Neural cell (in vitro differentiated cells): ENCODE measurements around the gene KCNAB1. TPM values are rescaled to one million over a fixed set of nuclear protein-coding genes. Genes with fewer than 3 reads are reported as not detected.

Source experiments
- H2AFZ ChIP-seq: fragments of 200-600, 300-800 bp; sonication (generic), shearing (Covaris generic); 2 replicates; pipeline ENCODE4 v1.6.0; 2014; ENCODE audit warnings: low read depth, mild to moderate bottlenecking, antibody characterized with exemption, low read length, moderate library complexity
- H3F3A ChIP-seq: fragments of 200-600 bp; shearing (Covaris generic); 2 replicates; pipeline ENCODE4 v1.6.1; 2016; ENCODE audit warnings: mild to moderate bottlenecking, moderate library complexity, mixed read lengths, antibody characterized with exemption, low read length; ENCODE audit not compliant: insufficient read depth, poor library complexity, severe bottlenecking
- H3K27ac ChIP-seq: fragments of 200-600, 300-800 bp; sonication (generic), shearing (Covaris generic); 2 replicates; pipeline ENCODE4 v1.5.1; 2014; ENCODE audit warnings: mild to moderate bottlenecking, low read length, moderate library complexity
- H3K27me3 ChIP-seq: fragments of 300-800, 200-600 bp; sonication (generic), shearing (Covaris generic); 2 replicates; pipeline ENCODE4 v1.6.0; 2014; ENCODE audit warnings: mild to moderate bottlenecking, low read depth, low read length, moderate library complexity; ENCODE audit not compliant: insufficient read depth
- H3K36me3 ChIP-seq: fragments of 300-800, 200-600 bp; sonication (generic), shearing (Covaris generic); 2 replicates; pipeline ENCODE4 v1.5.1; 2014; ENCODE audit warnings: mild to moderate bottlenecking, antibody characterized with exemption, low read length, moderate library complexity; ENCODE audit not compliant: insufficient read depth
- H3K4me2 ChIP-seq: fragments of 300-800, 200-600 bp; sonication (generic), shearing (Covaris generic); 2 replicates; pipeline ENCODE4 v1.6.0; 2014; ENCODE audit warnings: mild to moderate bottlenecking, low read length
- H3K4me3 ChIP-seq: fragments of 300-800, 200-600 bp; sonication (generic), shearing (Covaris generic); 2 replicates; pipeline ENCODE4 v1.5.1; 2014; ENCODE audit warnings: mild to moderate bottlenecking, low read length, moderate library complexity
- H3K79me2 ChIP-seq: fragments of 200-600 bp; shearing (Covaris generic); replicated peaks from 2 replicates; pipeline ENCODE4 v1.6.0; 2014; ENCODE audit warnings: mild to moderate bottlenecking, low read length, moderate library complexity; ENCODE audit not compliant: insufficient read depth
- H3K9ac ChIP-seq: fragments of 300-800, 200-600 bp; sonication (generic), shearing (Covaris generic); 2 replicates; pipeline ENCODE4 v1.6.1; 2016; ENCODE audit warnings: mild to moderate bottlenecking, low read length, mixed read lengths
- H3K9me2 ChIP-seq: fragments of 200-600 bp; shearing (Covaris generic); 2 replicates; pipeline ENCODE4 v1.6.1; 2016; ENCODE audit warnings: mild to moderate bottlenecking, low read length, mixed read lengths; ENCODE audit not compliant: insufficient read depth
- H3K9me3 ChIP-seq: fragments of 200-600, 300-800 bp; sonication (generic), shearing (Covaris generic); 2 replicates; pipeline ENCODE4 v1.6.1; 2016; ENCODE audit warnings: mild to moderate bottlenecking, mixed run types, low read length, moderate library complexity, mixed read lengths
- H4K20me1 ChIP-seq: fragments of 200-600 bp; shearing (Covaris generic); 2 replicates; pipeline ENCODE4 v1.6.1; 2016; ENCODE audit warnings: mild to moderate bottlenecking, mixed run types; ENCODE audit not compliant: insufficient read depth
- CTCF ChIP-seq: fragments of 450-650 bp; IDR thresholded peaks from 2 replicates; pipeline ENCODE4 v1.5.1; 2014; ENCODE audit warnings: antibody characterized with exemption, mild to moderate bottlenecking, moderate library complexity; ENCODE audit not compliant: poor library complexity, severe bottlenecking
- EP300 ChIP-seq: fragments of 450-650 bp; conservative IDR thresholded peaks from 2 replicates; pipeline ENCODE4 v1.6.1; 2014; ENCODE audit warnings: antibody characterized with exemption, mild to moderate bottlenecking, moderate library complexity; ENCODE audit not compliant: poor library complexity, severe bottlenecking
- EZH2 ChIP-seq: fragments of 200-600, 300-800 bp; shearing (Covaris generic), sonication (generic); IDR thresholded peaks from 2 replicates; pipeline ENCODE4 v1.6.1; 2014; ENCODE audit warnings: antibody characterized with exemption, low read length, borderline replicate concordance, mild to moderate bottlenecking; ENCODE audit not compliant: insufficient read depth, poor library complexity, severe bottlenecking
- MXI1 ChIP-seq: fragments of 450-650 bp; conservative IDR thresholded peaks from 2 replicates; pipeline ENCODE4 v1.6.1; 2014; ENCODE audit warnings: antibody characterized with exemption, mild to moderate bottlenecking; ENCODE audit not compliant: poor library complexity, severe bottlenecking
- POLR2AphosphoS5 ChIP-seq: IDR thresholded peaks from 2 replicates; pipeline ENCODE4 v1.6.1; 2012
- RAD21 ChIP-seq: fragments of 450-650 bp; conservative IDR thresholded peaks from 2 replicates; pipeline ENCODE4 v1.6.1; 2014; ENCODE audit warnings: antibody characterized with exemption, mild to moderate bottlenecking, moderate library complexity
- REST ChIP-seq: IDR thresholded peaks from 2 replicates; pipeline ENCODE4 v1.6.1; 2012; ENCODE audit warnings: borderline replicate concordance
- SMC3 ChIP-seq: fragments of 450-650 bp; conservative IDR thresholded peaks from 2 replicates; pipeline ENCODE4 v1.6.1; 2014; ENCODE audit warnings: antibody characterized with exemption, mild to moderate bottlenecking, moderate library complexity; ENCODE audit not compliant: poor library complexity
- TAF1 ChIP-seq: IDR thresholded peaks from 2 replicates; pipeline ENCODE4 v1.6.1; 2012; ENCODE audit warnings: low read depth
- polyA plus RNA-seq: library from polyadenylated mRNA; depleted of rRNA; stranded (reverse); fragments of >200 nt; gene quantifications from 2 replicates; pipeline ENCODE4 v1.2.3, GENCODE V29; 2014

The KCNAB1 gene
- polyA plus RNA-seq, 1 donor from 2014 or later: 14.9 TPM

- Histone ChIP-seq H3K4me2 (no peak overlapping the region), H3K27me3 (no peaks in the 10 kb centered on the region), H2AFZ (no peak overlapping the region), H4K20me1 (no peaks in the 10 kb centered on the region), H3K9me2 (no peaks in the 10 kb centered on the region), H3K79me2 (peaks cover 9% of the 10 kb centered on the region), H3K36me3 (peaks cover 2% of the 10 kb centered on the region), H3K9me3 (no peaks in the 10 kb centered on the region), H3F3A (no peaks in the 10 kb centered on the region), H3K27ac (no peak overlapping the region), H3K9ac (no peak overlapping the region), H3K4me3 (no peak overlapping the region)
- TF ChIP-seq REST (no peak), CTCF (no peak), TAF1 (no peak), RAD21 (no peak), MXI1 (no peak), SMC3 (no peak), EZH2 (no peak), POLR2AphosphoS5 (no peak), EP300 (no peak)
These were observed 427.8 kb downstream of the KCNAB1 start for GRCh38 chr3:156548041-156548687.

- Histone ChIP-seq H3K9ac (no peak overlapping the region), H3K9me2 (no peaks in the 10 kb centered on the region), H3K4me2 (no peak overlapping the region), H3K27me3 (no peaks in the 10 kb centered on the region), H2AFZ (no peak overlapping the region), H4K20me1 (no peaks in the 10 kb centered on the region), H3K9me3 (no peaks in the 10 kb centered on the region), H3K27ac (no peak overlapping the region), H3K79me2 (peaks cover 17% of the 10 kb centered on the region), H3F3A (no peaks in the 10 kb centered on the region), H3K4me3 (no peak overlapping the region), H3K36me3 (no peaks in the 10 kb centered on the region)
- TF ChIP-seq POLR2AphosphoS5 (no peak), MXI1 (no peak), TAF1 (no peak)
These were observed 428.5 kb downstream of the KCNAB1 start for GRCh38 chr3:156548902-156549301.

- TF ChIP-seq EZH2 (no peak), POLR2AphosphoS5 (no peak), SMC3 (no peak), MXI1 (no peak), TAF1 (no peak), RAD21 (no peak), EP300 (no peak), REST (no peak), CTCF (no peak)
- Histone ChIP-seq H3K9me3 (no peaks in the 10 kb centered on the region), H3K4me2 (no peak overlapping the region), H3K27me3 (no peaks in the 10 kb centered on the region), H3K36me3 (no peaks in the 10 kb centered on the region), H3K9ac (no peak overlapping the region), H3K79me2 (peaks cover 25% of the 10 kb centered on the region), H4K20me1 (no peaks in the 10 kb centered on the region), H3F3A (no peaks in the 10 kb centered on the region), H2AFZ (no peak overlapping the region), H3K9me2 (no peaks in the 10 kb centered on the region), H3K27ac (no peak overlapping the region), H3K4me3 (no peak overlapping the region)
These were observed 430.9 kb downstream of the KCNAB1 start for GRCh38 chr3:156551261-156551660.
